Measurements from ENCODE around the gene TTL. TPM values are rescaled to one million over a fixed set of nuclear protein-coding genes. Genes with fewer than 3 reads are reported as not detected.
A peak's percentile ranks its signal among the peaks of the same experiment; 100 is the strongest.
"Not testable (repeated sequence)": the region's sequence is repeated elsewhere in the genome, so short reads cannot be mapped to it uniquely, and the experiment has no call there.

The TTL gene
- total RNA-seq, 1 donor from 2014 or later, result 50.5 TPM

- DNase-seq (ENCODE audit: low read depth, low spot score), result no peak
Measured at GRCh38 chr2:112520234-112520783, 38.4 kb downstream of the TTL start.

- DNase-seq (ENCODE audit: low read depth, low spot score), result no peak
Measured at GRCh38 chr2:112523291-112523777, 41.4 kb downstream of the TTL start.

GRCh38 chr2:112524276-112524675, 42.3 kb downstream of the TTL start:
- not testable (repeated sequence) for DNase-seq (ENCODE audit: low read depth, low spot score)

GRCh38 chr2:112528541-112528940, 46.6 kb downstream of the TTL start:
- DNase-seq (ENCODE audit: low read depth, low spot score), result no peak

- DNase-seq (ENCODE audit: low read depth, low spot score), result no peak
Measured at GRCh38 chr2:112529757-112530156, 47.8 kb downstream of the TTL start.

GRCh38 chr2:112530728-112531127, 48.8 kb downstream of the TTL start:
- no peak for DNase-seq (ENCODE audit: low read depth, low spot score)

- no peak for DNase-seq (ENCODE audit: low read depth, low spot score)
Measured at GRCh38 chr2:112534826-112535225, 52.9 kb downstream of the TTL start.

- not testable (repeated sequence) for DNase-seq (ENCODE audit: low read depth, low spot score)
Measured at GRCh38 chr2:112536665-112537064, 54.7 kb downstream of the TTL start.

GRCh38 chr2:112539306-112539705, 57.4 kb downstream of the TTL start:
- DNase-seq (ENCODE audit: low read depth, low spot score), result no peak

GRCh38 chr2:112540906-112541305, 59.0 kb downstream of the TTL start:
- DNase-seq (ENCODE audit: low read depth, low spot score), result no peak

GRCh38 chr2:112541315-112542122, 59.6 kb downstream of the TTL start:
- peak; percentile 22 for DNase-seq (ENCODE audit: low read depth, low spot score)

GRCh38 chr2:112542123-112542983, 60.4 kb downstream of the TTL start, which contains the start of gene POLR1B:
Gene POLR1B, plus strand, starts transcription at chr2:112542465. Its CDS starts 30 bp downstream, at chr2:112542495.
- DNase-seq (ENCODE audit: low read depth, low spot score), result peak; percentile 29

GRCh38 chr2:112542984-112543661, 61.2 kb downstream of the TTL start:
- no peak for DNase-seq (ENCODE audit: low read depth, low spot score)

- no peak for DNase-seq (ENCODE audit: low read depth, low spot score)
Measured at GRCh38 chr2:112547333-112547732, 65.4 kb downstream of the TTL start.

- DNase-seq (ENCODE audit: low read depth, low spot score), result no peak
Measured at GRCh38 chr2:112548980-112549379, 67.0 kb downstream of the TTL start.

GRCh38 chr2:112566104-112566503, 84.1 kb downstream of the TTL start:
- no peak for DNase-seq (ENCODE audit: low read depth, low spot score)

- not testable (repeated sequence) for DNase-seq (ENCODE audit: low read depth, low spot score)
Measured at GRCh38 chr2:112566508-112566907, 84.6 kb downstream of the TTL start.

- no peak for DNase-seq (ENCODE audit: low read depth, low spot score)
Measured at GRCh38 chr2:112572005-112572404, 90.0 kb downstream of the TTL start.

- no peak for DNase-seq (ENCODE audit: low read depth, low spot score)
Measured at GRCh38 chr2:112577756-112578155, 95.8 kb downstream of the TTL start.

- DNase-seq (ENCODE audit: low read depth, low spot score), result peak; percentile 50
Measured at GRCh38 chr2:112579241-112579640, 97.3 kb downstream of the TTL start.

GRCh38 chr2:112580084-112580483, 98.1 kb downstream of the TTL start:
- no peak for DNase-seq (ENCODE audit: low read depth, low spot score)

Data from pulmonary artery endothelial cell (primary cell).